ENCODE measurements around the gene GPR84. TPM values are rescaled to one million over a fixed set of nuclear protein-coding genes. Genes with fewer than 3 reads are reported as not detected.

GPR84 gene
- total and polyA plus RNA-seq, 10 of the 15 experiments (the other 5 are each of a cell fraction or from before 2014, with no cell fraction given): 0.37 to 4.7 (median 2.6) TPM

DNA sequence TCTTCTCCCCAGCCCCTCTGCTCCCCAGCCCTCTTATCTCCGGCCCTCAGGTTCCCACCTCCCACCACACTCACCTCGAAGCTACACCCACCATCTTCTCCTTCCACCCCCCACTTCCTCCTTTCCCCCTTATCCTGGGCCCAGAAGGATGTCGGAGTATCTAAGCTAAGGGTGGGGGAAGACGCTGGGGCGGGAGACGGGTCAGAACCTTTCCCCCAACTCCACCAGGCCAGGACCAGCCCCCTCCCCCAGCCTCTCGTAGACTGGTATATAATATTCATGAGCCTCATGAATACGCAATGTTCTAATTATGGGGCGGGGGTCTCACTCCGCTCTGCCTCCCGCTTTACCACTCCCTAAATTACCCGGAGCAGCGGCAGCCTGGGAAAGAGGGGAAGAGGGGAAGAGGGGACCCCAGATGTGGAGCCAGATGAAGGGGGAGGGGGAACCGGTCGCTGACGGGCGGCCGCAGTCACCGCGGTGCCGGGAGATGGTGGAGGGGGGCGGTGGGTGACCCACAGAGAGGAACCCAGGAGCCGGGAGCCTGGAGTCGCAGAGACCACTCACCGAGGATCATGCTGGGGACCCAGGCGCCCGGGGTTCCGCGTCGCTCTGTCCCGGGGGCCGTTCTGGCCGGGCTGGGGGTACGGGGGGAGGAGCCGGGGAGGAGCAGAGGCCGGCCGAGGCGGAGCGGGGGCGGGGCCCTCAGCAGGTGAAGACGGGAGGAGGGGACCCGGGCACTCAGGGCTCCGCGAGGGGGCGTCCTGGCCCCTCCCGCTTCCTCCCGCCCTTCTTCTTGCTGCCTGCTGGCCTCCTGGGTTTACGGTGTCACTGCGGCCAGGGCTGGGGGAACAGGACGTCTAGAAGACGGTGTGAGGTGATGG lies 26.6 kb upstream of the GPR84 start:
- H3K9me3 ChIP-seq (replicated peaks; ENCODE audit: control insufficient read depth, insufficient read depth, low read length): no peaks in the 10 kb centered on the region
- DNase-seq (ENCODE audit: low read depth, low spot score) (no peak), FAIRE-seq (no peak), ATAC-seq (peak; percentile 87)
- no peaks in the 10 kb centered on the region for H3K79me2 ChIP-seq (ENCODE audit: control insufficient read depth, insufficient read depth, low read length)
- H3K36me3 ChIP-seq (ENCODE audit: control insufficient read depth in 2 of 2, insufficient read depth in 2 of 2, low read length in 1 of 2): no peaks in the 10 kb centered on the region
- peak overlapping the region; percentile 68 for H2AFZ ChIP-seq (ENCODE audit: control insufficient read depth, low read depth, low read length)
- H4K20me1 ChIP-seq (ENCODE audit: control insufficient read depth, insufficient read depth): no peaks in the 10 kb centered on the region
- no peaks in the 10 kb centered on the region for H3K4me1 ChIP-seq (ENCODE audit: control insufficient read depth, insufficient read depth, low read length)
- ChIA-PET SMC1A (ENCODE audit: uncharacterized antibody, unreplicated experiment) (no interaction called here), RAD21 (ENCODE audit: unreplicated experiment) (no interaction called here), CTCF (interaction anchor here (0.6 to 4.1 kb wide), 6 partner anchors 9 to 385 kb away, joined by 3 to 58 read pairs (median 6); no protein-coding TSS in a partner anchor), POLR2A (interaction anchor here (0.6 kb wide), 1 partner anchor 140 kb away, joined by 3 read pairs; no protein-coding TSS in a partner anchor)
- intact Hi-C loops (cut with micrococcal nuclease; ENCODE audit: unreplicated experiment): no loop called here
- H3K27me3 ChIP-seq (replicated peaks in 1 of 2; ENCODE audit: control insufficient read depth in 2 of 2, insufficient read depth in 2 of 2, low read length in 1 of 2): no peaks in the 10 kb centered on the region
- no peak overlapping the region for H3K27ac ChIP-seq (ENCODE audit: control insufficient read depth, insufficient read depth)
- H3K4me3 ChIP-seq: peak overlapping the region; percentile 82
- BruUV-seq (replicated peaks): TSS peak; percentile 60
- TF ChIP-seq, protein P1, sequence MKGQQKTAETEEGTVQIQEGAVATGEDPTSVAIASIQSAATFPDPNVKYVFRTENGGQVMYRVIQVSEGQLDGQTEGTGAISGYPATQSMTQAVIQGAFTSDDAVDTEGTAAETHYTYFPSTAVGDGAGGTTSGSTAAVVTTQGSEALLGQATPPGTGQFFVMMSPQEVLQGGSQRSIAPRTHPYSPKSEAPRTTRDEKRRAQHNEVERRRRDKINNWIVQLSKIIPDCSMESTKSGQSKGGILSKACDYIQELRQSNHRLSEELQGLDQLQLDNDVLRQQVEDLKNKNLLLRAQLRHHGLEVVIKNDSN (IDR thresholded peaks at IDR 0.05; ENCODE audit: borderline replicate concordance, extremely low read length, insufficient read depth, low read depth, low read length): no peak
- TF ChIP-seq SPI1 (IDR thresholded peaks at IDR 0.05; ENCODE audit: borderline replicate concordance, insufficient read depth, low read depth, low read length) (peak; percentile 21; the same call in 1 of the 2 replicates), EGR1 (IDR thresholded peaks at IDR 0.05; ENCODE audit: borderline replicate concordance in 1 of 2, low read depth in 2 of 2, low read length in 2 of 2) (peak in 1 of 2 experiments; percentile 79; a peak in 2 of 3 replicates)
- TF ChIP-seq, protein P2, sequence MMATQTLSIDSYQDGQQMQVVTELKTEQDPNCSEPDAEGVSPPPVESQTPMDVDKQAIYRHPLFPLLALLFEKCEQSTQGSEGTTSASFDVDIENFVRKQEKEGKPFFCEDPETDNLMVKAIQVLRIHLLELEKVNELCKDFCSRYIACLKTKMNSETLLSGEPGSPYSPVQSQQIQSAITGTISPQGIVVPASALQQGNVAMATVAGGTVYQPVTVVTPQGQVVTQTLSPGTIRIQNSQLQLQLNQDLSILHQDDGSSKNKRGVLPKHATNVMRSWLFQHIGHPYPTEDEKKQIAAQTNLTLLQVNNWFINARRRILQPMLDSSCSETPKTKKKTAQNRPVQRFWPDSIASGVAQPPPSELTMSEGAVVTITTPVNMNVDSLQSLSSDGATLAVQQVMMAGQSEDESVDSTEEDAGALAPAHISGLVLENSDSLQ (IDR thresholded peaks at IDR 0.05): peak; percentile 45; the same call in 1 of the 2 replicates
- TF ChIP-seq, protein P3, sequence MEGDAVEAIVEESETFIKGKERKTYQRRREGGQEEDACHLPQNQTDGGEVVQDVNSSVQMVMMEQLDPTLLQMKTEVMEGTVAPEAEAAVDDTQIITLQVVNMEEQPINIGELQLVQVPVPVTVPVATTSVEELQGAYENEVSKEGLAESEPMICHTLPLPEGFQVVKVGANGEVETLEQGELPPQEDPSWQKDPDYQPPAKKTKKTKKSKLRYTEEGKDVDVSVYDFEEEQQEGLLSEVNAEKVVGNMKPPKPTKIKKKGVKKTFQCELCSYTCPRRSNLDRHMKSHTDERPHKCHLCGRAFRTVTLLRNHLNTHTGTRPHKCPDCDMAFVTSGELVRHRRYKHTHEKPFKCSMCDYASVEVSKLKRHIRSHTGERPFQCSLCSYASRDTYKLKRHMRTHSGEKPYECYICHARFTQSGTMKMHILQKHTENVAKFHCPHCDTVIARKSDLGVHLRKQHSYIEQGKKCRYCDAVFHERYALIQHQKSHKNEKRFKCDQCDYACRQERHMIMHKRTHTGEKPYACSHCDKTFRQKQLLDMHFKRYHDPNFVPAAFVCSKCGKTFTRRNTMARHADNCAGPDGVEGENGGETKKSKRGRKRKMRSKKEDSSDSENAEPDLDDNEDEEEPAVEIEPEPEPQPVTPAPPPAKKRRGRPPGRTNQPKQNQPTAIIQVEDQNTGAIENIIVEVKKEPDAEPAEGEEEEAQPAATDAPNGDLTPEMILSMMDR (IDR thresholded peaks at IDR 0.05 in 2 of 3, conservative IDR thresholded peaks at IDR 0.05 in 1 of 3; ENCODE audit: control insufficient read depth in 2 of 3, extremely low read depth in 1 of 3, insufficient read depth in 1 of 3, low read depth in 3 of 3, low read length in 3 of 3): peak; percentile 31 to 51 (median 37); a peak in 5 of 6 replicates
- 5% methylated on average over 23 of the region's 51 CpGs for WGBS (ENCODE audit: insufficient coverage, insufficient replicate concordance, low lambda C conversion rate, missing lambda C conversion rate)
- in situ Hi-C loops (cut with MboI): no loop called here
- H3K4me2 ChIP-seq (ENCODE audit: control insufficient read depth, insufficient read depth): peak overlapping the region; percentile 78
- peak overlapping the region; percentile 54; the same call in 1 of the 2 replicates for H3K9ac ChIP-seq (ENCODE audit: control insufficient read depth, insufficient read depth, low read length)

All from GM12878 (cell line).